Stimulated activated CD8-positive, alpha-beta memory T cell treated with anti-CD3 and anti-CD28 coated beads, Interleukin-4, amount 100 ng/mL, for 48 hours (primary cell): Measurements from ENCODE around the gene VPS37C.
"Not testable (repeated sequence)": the region's sequence is repeated elsewhere in the genome, so short reads cannot be mapped to it uniquely, and the experiment has no call there.

Experiments
- DNase-seq: peaks from one replicate; pipeline ENCODE4 v3.0.0-alpha.2; 2020

Gene VPS37C

DNA sequence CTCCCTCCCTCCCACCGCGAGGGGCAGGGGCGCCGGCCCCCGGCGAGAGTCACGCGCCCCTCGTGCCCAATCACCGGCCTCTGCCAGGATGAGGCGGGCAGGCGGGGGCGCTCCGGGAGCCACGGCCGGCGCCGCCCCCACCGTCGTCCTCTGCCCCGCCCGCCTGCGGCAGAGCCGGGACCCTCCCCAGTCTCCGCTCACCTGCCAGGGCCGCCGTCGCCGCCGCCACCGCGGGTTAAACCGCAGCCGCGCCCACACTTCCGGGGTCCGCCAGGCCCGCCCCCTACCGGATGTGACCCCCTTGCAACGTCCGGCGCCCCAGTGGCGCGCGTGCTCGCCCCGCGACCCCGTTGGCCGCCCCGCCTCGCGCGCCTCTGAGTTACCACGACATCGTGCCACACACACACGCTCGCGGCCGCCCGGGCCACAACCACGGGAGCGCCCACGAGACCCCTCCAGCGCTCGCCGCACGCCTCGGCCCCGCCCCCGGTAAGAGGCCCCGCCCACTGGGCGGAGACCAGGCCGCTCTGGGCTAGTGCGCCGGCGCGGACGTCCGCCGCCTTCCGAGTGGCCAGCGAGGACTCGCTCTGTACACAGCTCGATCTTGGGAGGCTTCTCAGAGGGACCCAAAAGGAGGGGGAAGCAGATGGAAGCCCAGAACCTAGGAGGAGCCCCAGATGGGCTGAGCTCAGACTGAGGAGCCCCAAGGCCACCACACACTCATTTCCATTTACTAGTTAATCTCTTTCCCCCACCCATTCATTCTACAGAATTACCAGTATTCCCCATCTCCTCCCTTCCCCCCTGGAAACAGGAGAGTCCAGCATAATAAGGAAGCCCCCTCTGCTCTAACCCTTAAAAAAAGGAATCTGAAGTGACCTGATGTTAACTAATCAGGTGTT lies at the start of gene VPS37C:
Gene VPS37C (minus strand): TSS at position 237 of the 902 bp plus-strand sequence. CDS start 22,597 bp downstream, outside the sequence.
- DNase-seq: peak; percentile 97

DNA sequence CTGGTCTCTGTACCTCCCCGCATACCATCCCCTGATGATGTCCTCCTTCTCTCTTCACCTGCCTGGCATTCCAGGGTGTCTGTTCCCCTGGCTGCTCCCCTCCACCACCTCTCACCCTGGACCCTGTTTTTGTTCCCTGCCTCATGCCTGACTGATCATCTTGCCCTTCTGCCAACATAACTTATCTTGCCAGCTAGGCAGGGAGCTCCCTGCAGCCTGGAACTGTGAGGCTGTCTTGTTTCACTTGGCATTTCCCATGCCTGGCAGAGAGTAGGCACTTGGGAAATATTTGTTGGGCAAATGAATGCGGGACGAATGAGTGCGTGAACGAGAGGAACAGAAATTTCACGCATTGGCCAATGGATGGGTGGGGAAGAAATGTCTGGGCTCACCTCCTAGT lies 49.4 kb upstream of the VPS37C start:
- DNase-seq: not testable (repeated sequence)

GRCh38 chr11:61207636-61208310 lies 46.5 kb upstream of the VPS37C start:
- not testable (repeated sequence) for DNase-seq

GRCh38 chr11:61204502-61205059 lies 43.4 kb upstream of the VPS37C start:
- not testable (repeated sequence) for DNase-seq

GRCh38 chr11:61203873-61204272 lies 42.6 kb upstream of the VPS37C start:
- not testable (repeated sequence) for DNase-seq

DNA sequence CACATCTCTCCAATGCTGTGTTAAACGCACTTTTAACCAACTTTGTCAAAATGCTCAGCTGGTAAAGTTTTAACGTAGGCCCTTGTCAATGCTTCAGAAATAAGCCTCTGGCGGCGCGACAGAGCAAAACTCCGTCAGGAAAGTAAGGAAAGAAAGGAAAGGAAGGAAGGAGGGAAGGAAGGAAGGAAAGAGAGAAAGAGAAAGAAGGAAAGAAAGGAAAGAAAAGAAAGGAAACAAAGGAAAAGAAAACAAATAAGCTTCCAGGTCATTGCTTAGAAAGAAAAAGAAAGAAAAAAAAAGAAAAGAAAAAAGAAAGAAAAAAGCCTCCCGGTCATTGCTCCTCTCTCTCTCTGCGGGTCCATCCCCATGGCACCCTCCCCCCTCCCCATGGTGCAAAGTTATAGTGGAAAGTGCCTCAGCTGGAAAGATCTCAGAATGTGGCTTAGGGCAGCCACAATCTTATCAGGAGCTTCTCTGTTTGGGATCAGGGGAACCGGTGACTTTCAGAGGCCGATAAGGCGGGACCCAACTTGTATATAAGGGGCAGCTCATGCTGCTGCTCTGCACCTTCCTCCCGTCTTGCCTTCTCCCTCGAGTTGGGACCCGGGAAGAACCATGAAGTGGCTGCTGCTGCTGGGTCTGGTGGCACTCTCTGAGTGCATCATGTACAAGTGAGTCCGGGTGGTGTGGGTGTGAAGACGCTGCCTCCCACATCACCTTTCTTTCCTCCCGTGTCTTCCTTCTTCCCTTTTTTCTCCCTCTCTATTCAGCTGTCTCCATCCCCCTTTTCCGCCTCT lies 41.9 kb upstream of the VPS37C start, which contains the start of gene PGA3:
Gene PGA3 (plus strand): TSS at position 566 of the 797 bp plus-strand sequence. CDS start 50 bp downstream, at position 616.
- DNase-seq: not testable (repeated sequence)

- no peak for DNase-seq
Observed at GRCh38 chr11:61201476-61201875, 40.2 kb upstream of the VPS37C start.

DNA sequence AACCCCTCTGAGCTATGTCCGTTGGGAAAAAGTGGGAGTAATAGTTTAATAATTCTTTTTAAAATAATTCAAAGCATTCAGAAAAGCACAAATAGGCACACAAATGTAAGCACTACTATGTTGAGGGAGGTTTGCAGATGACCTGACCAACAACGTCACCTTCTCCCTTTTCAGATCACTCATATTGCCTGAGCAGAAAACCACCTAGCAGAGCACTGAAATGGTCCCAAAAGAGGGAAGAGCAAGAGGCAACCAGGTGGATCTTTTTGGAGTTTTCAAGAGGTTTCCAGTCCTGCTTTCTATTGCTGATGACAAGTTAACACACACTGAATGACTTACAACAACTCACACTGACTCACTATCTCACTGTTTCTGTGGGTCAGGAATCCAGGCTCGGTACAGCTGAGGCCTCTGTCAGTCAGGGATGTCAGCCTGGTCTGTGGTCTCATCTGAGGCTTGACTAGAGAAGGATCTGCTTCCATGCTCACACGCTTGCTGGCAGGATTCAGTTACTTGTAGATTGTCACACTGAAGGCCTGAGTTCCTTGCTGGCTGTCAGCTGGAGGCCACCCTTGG lies 37.8 kb upstream of the VPS37C start:
- no peak for DNase-seq

- DNase-seq: no peak
Observed at GRCh38 chr11:61198361-61198760, 37.1 kb upstream of the VPS37C start.

GRCh38 chr11:61195719-61196118 lies 34.5 kb upstream of the VPS37C start:
- DNase-seq: no peak

- DNase-seq: no peak
Observed at GRCh38 chr11:61194981-61195695, 33.9 kb upstream of the VPS37C start.

DNA sequence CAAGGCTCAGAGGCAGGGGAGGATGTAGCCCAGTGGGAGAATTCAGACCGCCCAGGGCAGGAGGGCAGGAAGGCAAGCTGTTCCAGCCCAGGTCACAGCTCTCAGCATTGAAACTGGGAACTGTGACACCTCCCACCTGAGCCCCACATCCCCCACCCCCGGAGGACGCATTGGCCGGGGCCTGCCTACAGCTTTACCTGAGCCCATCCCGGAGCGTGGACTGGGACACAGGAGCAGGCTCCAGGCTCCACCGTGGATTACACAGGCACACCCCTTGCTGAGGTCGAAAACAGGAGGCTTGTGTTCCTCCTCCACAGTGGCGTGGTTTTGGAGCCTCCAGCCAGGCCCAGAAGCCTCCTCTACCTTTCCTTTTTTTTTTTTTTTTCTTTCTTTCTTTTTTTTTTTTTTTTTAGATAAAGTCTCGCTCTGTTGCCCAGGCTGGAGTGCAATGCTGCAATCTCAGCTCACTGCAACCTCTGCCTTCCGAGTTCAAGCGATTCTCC lies 33.0 kb upstream of the VPS37C start:
- no peak for DNase-seq

DNA sequence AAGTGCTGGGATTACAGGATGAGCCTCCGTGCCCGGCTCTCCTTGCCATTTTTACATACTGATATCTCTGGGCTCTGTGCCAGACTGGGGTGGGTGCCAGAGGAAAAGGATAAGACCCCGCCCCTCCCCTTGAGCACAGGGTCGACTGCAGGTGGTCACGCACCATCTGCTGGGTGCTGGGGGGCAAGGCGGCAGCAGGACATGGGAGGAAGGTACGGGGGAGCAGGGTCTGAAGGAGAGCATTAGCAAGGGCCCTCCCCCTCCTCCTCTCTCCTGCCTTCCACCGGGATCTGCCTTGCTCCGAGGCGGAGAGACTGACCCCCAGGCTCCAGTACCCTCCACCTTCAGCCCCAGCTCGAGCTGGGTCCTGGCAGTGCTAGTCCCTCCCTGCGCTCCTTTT lies 32.4 kb upstream of the VPS37C start:
- no peak for DNase-seq

DNA sequence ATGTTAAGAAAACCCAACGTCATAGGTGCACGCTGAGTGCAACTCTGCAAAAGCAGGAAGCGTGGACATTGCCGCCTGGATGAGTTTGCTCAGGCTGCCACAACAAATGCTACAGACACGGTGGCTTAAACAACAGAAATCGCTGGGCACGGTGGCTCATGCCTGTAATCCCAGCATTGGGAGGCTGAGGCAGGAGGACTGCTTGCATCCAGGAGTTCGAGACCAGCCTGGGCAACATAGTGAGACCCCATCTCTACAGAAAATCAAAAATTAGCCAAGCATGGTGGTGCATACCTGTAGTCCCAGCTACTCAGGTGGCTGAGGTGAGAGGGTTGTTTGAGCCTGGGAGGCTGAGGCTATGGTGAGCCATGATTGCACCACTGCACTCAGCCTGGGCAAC lies 28.7 kb upstream of the VPS37C start:
- DNase-seq: no peak

DNA sequence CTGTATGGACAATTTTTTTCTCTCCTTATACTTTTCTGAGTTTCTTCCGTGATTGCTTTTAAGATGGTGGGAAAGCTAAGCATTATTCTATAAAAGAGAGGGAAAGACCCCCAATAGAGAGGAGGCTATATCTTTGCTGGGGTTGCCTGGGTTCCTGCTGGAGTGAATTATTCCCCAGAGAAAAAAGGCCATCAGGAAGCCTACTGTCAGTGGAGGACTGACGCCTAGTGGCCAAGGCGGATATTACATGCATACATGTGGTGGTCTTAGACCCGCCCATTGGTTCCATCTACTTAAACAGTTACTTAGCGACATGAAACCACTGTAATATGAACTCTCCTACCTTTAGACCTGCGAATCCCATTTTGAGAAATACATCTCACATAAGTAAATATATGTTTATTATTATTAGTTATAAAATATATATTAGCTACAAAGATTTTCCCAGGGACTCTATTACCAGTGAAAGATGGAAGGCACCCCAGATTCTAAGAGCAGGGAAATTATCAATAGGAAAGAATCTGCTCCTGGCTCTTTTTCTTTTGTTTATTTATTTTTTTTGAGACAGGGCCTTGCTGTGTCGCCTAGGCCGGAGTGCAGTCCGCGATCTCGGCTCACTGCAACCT lies 26.4 kb upstream of the VPS37C start:
- peak; percentile 93 for DNase-seq

GRCh38 chr11:61186504-61186903 lies 25.3 kb upstream of the VPS37C start:
- DNase-seq: no peak

- no peak for DNase-seq
Observed at GRCh38 chr11:61183645-61184044, 22.4 kb upstream of the VPS37C start.

GRCh38 chr11:61181489-61181888 lies 20.3 kb upstream of the VPS37C start:
- DNase-seq: no peak

- DNase-seq: not testable (repeated sequence)
Observed at GRCh38 chr11:61180205-61180604, 19.0 kb upstream of the VPS37C start.

GRCh38 chr11:61176446-61176845 lies 15.2 kb upstream of the VPS37C start:
- DNase-seq: no peak

DNA sequence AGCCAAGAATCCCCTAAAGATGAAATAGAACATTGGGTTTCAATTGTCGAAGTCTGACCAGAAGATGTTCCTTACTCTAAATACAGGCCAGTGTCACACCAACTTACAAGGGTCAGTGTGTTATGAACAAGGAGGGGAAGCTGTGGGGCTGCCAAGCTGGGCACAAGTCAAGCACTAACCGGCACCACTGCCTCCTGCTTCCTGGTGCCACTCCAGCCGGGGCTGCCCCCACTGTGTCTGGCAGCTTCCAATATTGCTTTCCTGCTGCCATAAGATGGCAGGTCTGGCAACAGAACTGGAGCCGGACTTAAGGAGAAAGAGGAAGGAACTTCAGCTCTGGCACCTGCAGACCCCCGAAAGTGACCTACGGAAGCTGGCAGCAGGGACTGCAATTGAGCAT lies 13.7 kb upstream of the VPS37C start:
- DNase-seq: no peak
